Activated T-helper 1 cell treated with Interleukin-2 at 50 U/mL for 16 hours (primary cell): ENCODE data around the gene GMPPB.
"Not testable (repeated sequence)": the region's sequence is repeated elsewhere in the genome, so short reads cannot be mapped to it uniquely, and the experiment has no call there.

Experiments used
- DNase-seq: peaks from one replicate; pipeline ENCODE4 v3.0.0-alpha.2; 2020; ENCODE audit warnings: low read depth

GMPPB gene

GRCh38 chr3:49712631-49713317 lies 11.0 kb downstream of the GMPPB start:
- no peak for DNase-seq

GRCh38 chr3:49712166-49712565 lies 11.6 kb downstream of the GMPPB start:
- DNase-seq, result no peak

- DNase-seq, result no peak
Observed at GRCh38 chr3:49711489-49711888, 12.3 kb downstream of the GMPPB start.

GRCh38 chr3:49709852-49710251 lies 13.9 kb downstream of the GMPPB start:
- no peak for DNase-seq

GRCh38 chr3:49707113-49707480 lies 16.7 kb downstream of the GMPPB start:
- DNase-seq, result no peak

- no peak for DNase-seq
Observed at GRCh38 chr3:49706456-49707112, 17.2 kb downstream of the GMPPB start.

- DNase-seq, result no peak
Observed at GRCh38 chr3:49705390-49705960, 18.3 kb downstream of the GMPPB start.

- DNase-seq, result no peak
Observed at GRCh38 chr3:49704629-49705028, 19.1 kb downstream of the GMPPB start.

GRCh38 chr3:49703956-49704355 lies 19.8 kb downstream of the GMPPB start:
- no peak for DNase-seq

GRCh38 chr3:49703443-49703927 lies 20.3 kb downstream of the GMPPB start:
- DNase-seq, result peak; percentile 32

GRCh38 chr3:49702672-49703071 lies 21.1 kb downstream of the GMPPB start:
- DNase-seq, result no peak

- DNase-seq, result no peak
Observed at GRCh38 chr3:49701388-49702077, 22.2 kb downstream of the GMPPB start.

GRCh38 chr3:49700453-49701128 lies 23.2 kb downstream of the GMPPB start:
- DNase-seq, result no peak

- no peak for DNase-seq
Observed at GRCh38 chr3:49700014-49700413, 23.7 kb downstream of the GMPPB start.

- DNase-seq, result no peak
Observed at GRCh38 chr3:49699281-49699979, 24.3 kb downstream of the GMPPB start.

- not testable (repeated sequence) for DNase-seq
Observed at GRCh38 chr3:49695350-49696015, 28.3 kb downstream of the GMPPB start.

GRCh38 chr3:49694409-49695070 lies 29.2 kb downstream of the GMPPB start:
- DNase-seq, result not testable (repeated sequence)

- DNase-seq, result not testable (repeated sequence)
Observed at GRCh38 chr3:49691481-49691880, 32.3 kb downstream of the GMPPB start.

- not testable (repeated sequence) for DNase-seq
Observed at GRCh38 chr3:49690856-49691255, 32.9 kb downstream of the GMPPB start.

- not testable (repeated sequence) for DNase-seq
Observed at GRCh38 chr3:49689908-49690624, 33.7 kb downstream of the GMPPB start.
